PC-3 (cell line): ENCODE results near the gene KCTD20. TPM values are rescaled to one million over a fixed set of nuclear protein-coding genes. Genes with fewer than 3 reads are reported as not detected.

Experiments used
- ATAC-seq: fragments of 200-7000 bp; cut with Tn5 transposase; 2 replicates; pipeline ENCODE4 v1.9.1; 2020; ENCODE audit warnings: mild to moderate bottlenecking, moderate library complexity
- BruUV-seq: library from RNA; stranded (reverse); fragments of 400-500 nt; replicated peaks from 2 replicates; lab custom pipeline; 2021; lab: Mats Ljungman, UMichigan
- CTCF ChIA-PET: fragments of 300-600 bp; sonication (Branson Sonifier 250); formaldehyde crosslinking; loops from one replicate; lab custom pipeline; 2022; ENCODE audit warnings: antibody characterized with exemption; lab: Charles Lee
- POLR2A ChIA-PET: fragments of 300-600 bp; sonication (Branson Sonifier 250); formaldehyde crosslinking; loops from one replicate; lab custom pipeline; 2022; ENCODE audit warnings: antibody characterized with exemption; ENCODE audit not compliant: unreplicated experiment; lab: Charles Lee
- DNase-seq: peaks from one replicate; pipeline ENCODE4 v3.0.0-alpha.2; 2015
- H2AFZ ChIP-seq: fragments of 300-600 bp; sonication (generic); 2 replicates; pipeline ENCODE4 v1.6.0; 2016; ENCODE audit warnings: antibody characterized with exemption, low read length
- H3F3A ChIP-seq: fragments of 300-600 bp; sonication (generic); one replicate; pipeline ENCODE4 v1.6.0; 2017; ENCODE audit warnings: antibody characterized with exemption, low read length, control low read depth, mild to moderate bottlenecking; ENCODE audit not compliant: unreplicated experiment
- H3K27ac ChIP-seq: fragments of 300-600 bp; sonication (generic); 2 replicates; pipeline ENCODE4 v1.5.1; 2016; ENCODE audit warnings: mild to moderate bottlenecking, low read length
- H3K27me3 ChIP-seq: fragments of 300-600 bp; sonication (generic); 2 replicates; pipeline ENCODE4 v1.6.1; 2016; ENCODE audit warnings: low read length, mixed read lengths
- H3K36me3 ChIP-seq: fragments of 300-600 bp; sonication (generic); 2 replicates; pipeline ENCODE4 v1.6.1; 2016; ENCODE audit warnings: low read depth, mixed run types, low read length, mixed read lengths
- H3K4me1 ChIP-seq: fragments of 300-600 bp; sonication (generic); 2 replicates; pipeline ENCODE4 v1.5.1; 2016; ENCODE audit warnings: low read length; ENCODE audit not compliant: insufficient read depth
- H3K4me2 ChIP-seq: fragments of 300-600 bp; sonication (generic); 2 replicates; pipeline ENCODE4 v1.6.0; 2016; ENCODE audit warnings: low read length
- H3K4me3 ChIP-seq: fragments of 300-600 bp; sonication (generic); 2 replicates; pipeline ENCODE4 v1.5.1; 2016; ENCODE audit warnings: mild to moderate bottlenecking, low read length, mixed read lengths
- H3K79me2 ChIP-seq: fragments of 300-600 bp; sonication (generic); 2 replicates; pipeline ENCODE4 v1.6.1; 2017; ENCODE audit warnings: low read length, mixed read lengths
- H3K9ac ChIP-seq: fragments of 300-600 bp; sonication (generic); 2 replicates; pipeline ENCODE4 v1.6.0; 2016; ENCODE audit warnings: mild to moderate bottlenecking, low read length
- H3K9me2 ChIP-seq: fragments of 300-600 bp; sonication (generic); replicated peaks from 2 replicates; pipeline ENCODE4 v1.6.1; 2016; ENCODE audit warnings: mixed run types, low read length, mixed read lengths
- H3K9me3 ChIP-seq: fragments of 300-600 bp; sonication (generic); 2 replicates; pipeline ENCODE4 v1.6.1; 2016; ENCODE audit warnings: low read length, mixed read lengths
- H4K20me1 ChIP-seq: fragments of 300-600 bp; sonication (generic); 2 replicates; pipeline ENCODE4 v1.6.1; 2016; ENCODE audit warnings: low read length, mixed read lengths
- CTCF ChIP-seq: fragments of 300-600 bp; sonication (generic); conservative IDR thresholded peaks from 2 replicates; pipeline ENCODE4 v1.5.1; 2017; ENCODE audit warnings: antibody characterized with exemption, low read depth, mild to moderate bottlenecking, low read length
- EZH2 ChIP-seq: fragments of 300-600 bp; sonication (generic); IDR thresholded peaks from one replicate; pipeline ENCODE4 v1.6.1; 2017; ENCODE audit warnings: antibody characterized with exemption, mild to moderate bottlenecking, low read length; ENCODE audit not compliant: unreplicated experiment
- EZH2phosphoT487 ChIP-seq: fragments of 300-600 bp; sonication (generic); IDR thresholded peaks from 2 replicates; pipeline ENCODE4 v1.6.1; 2018; ENCODE audit warnings: mild to moderate bottlenecking, antibody characterized with exemption, low read length, borderline replicate concordance
- intact Hi-C: fragments of 100-400 bp; cut with micrococcal nuclease; formaldehyde crosslinking; loops from 2 replicates; pipeline ENCODE4 v1.9.0; 2023
- total RNA-seq: library from RNA; depleted of rRNA; stranded (reverse); fragments of >200 nt; gene quantifications from 2 replicates; pipeline ENCODE4 v1.2.3, GENCODE V29; 2014

The KCTD20 gene
- total RNA-seq, 1 experiment from 2014 or later, result 26.5 TPM

GRCh38 chr6:36504181-36504580 lies 61.4 kb downstream of the KCTD20 start:
- ChIA-PET POLR2A (interaction anchor here (0.5 kb wide), 1 partner anchor 41 kb away, joined by 21 read pairs; no protein-coding TSS in a partner anchor), CTCF (interaction anchor here (0.6 kb wide), 1 partner anchor 11 kb away, joined by 11 read pairs; no protein-coding TSS in a partner anchor)
- intact Hi-C loops, result no loop called here
- Histone ChIP-seq H3K4me1 (peaks cover 13% of the 10 kb centered on the region; the same call in 1 of the 2 replicates), H3K27me3 (no peaks in the 10 kb centered on the region), H4K20me1 (no peaks in the 10 kb centered on the region), H3K9me3 (no peaks in the 10 kb centered on the region), H3K79me2 (no peaks in the 10 kb centered on the region), H2AFZ (no peak overlapping the region), H3K9me2 (no peaks in the 10 kb centered on the region), H3K36me3 (peaks cover 17% of the 10 kb centered on the region), H3K4me2 (no peak overlapping the region), H3K9ac (no peak overlapping the region), H3F3A (no peaks in the 10 kb centered on the region), H3K4me3 (no peak overlapping the region), H3K27ac (no peak overlapping the region)
- TF ChIP-seq CTCF (no peak), EZH2 (no peak), EZH2phosphoT487 (no peak)
- no peak for DNase-seq
- no TSS peak for BruUV-seq
- ATAC-seq, result no peak

- Histone ChIP-seq H3K9me3 (no peaks in the 10 kb centered on the region), H3K27me3 (no peaks in the 10 kb centered on the region), H4K20me1 (no peaks in the 10 kb centered on the region), H3K4me3 (no peak overlapping the region), H3K79me2 (no peaks in the 10 kb centered on the region), H3K4me2 (no peak overlapping the region), H3K9me2 (no peaks in the 10 kb centered on the region), H3K4me1 (peaks cover 10% of the 10 kb centered on the region; the same call in 1 of the 2 replicates), H3K36me3 (peaks cover 17% of the 10 kb centered on the region), H3F3A (no peaks in the 10 kb centered on the region), H3K27ac (no peak overlapping the region), H2AFZ (no peak overlapping the region), H3K9ac (no peak overlapping the region)
- POLR2A ChIA-PET, result no interaction called here
- intact Hi-C loops, result no loop called here
- BruUV-seq, result no TSS peak
- CTCF ChIA-PET, result no interaction called here
- DNase-seq (no peak), ATAC-seq (no peak)
- TF ChIP-seq EZH2phosphoT487 (no peak), EZH2 (no peak), CTCF (no peak)
Observed at GRCh38 chr6:36504982-36505381, 62.2 kb downstream of the KCTD20 start.

GRCh38 chr6:36505744-36506534 lies 63.1 kb downstream of the KCTD20 start:
- Histone ChIP-seq H3K9me2 (no peaks in the 10 kb centered on the region), H3K36me3 (peaks cover 17% of the 10 kb centered on the region), H3K9me3 (no peaks in the 10 kb centered on the region), H3K4me2 (no peak overlapping the region), H4K20me1 (no peaks in the 10 kb centered on the region), H3K79me2 (no peaks in the 10 kb centered on the region), H3K27me3 (no peaks in the 10 kb centered on the region), H3K4me1 (0 out of 2 replicates have a peak, but pooled peaks cover 10% of the 10 kb centered on the region), H3F3A (no peaks in the 10 kb centered on the region), H3K27ac (no peak overlapping the region), H3K9ac (no peak overlapping the region), H3K4me3 (no peak overlapping the region), H2AFZ (no peak overlapping the region)
- no TSS peak for BruUV-seq
- POLR2A ChIA-PET, result no interaction called here
- no peak for DNase-seq
- CTCF ChIA-PET, result no interaction called here
- no peak for TF ChIP-seq CTCF
- no peak for TF ChIP-seq EZH2
- no peak for TF ChIP-seq EZH2phosphoT487
- no peak for ATAC-seq
- intact Hi-C loops, result no loop called here
